K562 (cell line): ENCODE data around the gene SYMPK. TPM values are rescaled to one million over a fixed set of nuclear protein-coding genes. Genes with fewer than 3 reads are reported as not detected.

Experiments
- CHD7 ChIP-seq: fragments of 200-600 bp; sonication (generic); IDR thresholded peaks from one replicate; pipeline ENCODE4 v1.6.1; 2012; ENCODE audit warnings: mild to moderate bottlenecking, low read depth, low read length, inconsistent platforms
- ELK1 ChIP-seq: sonication (generic); formaldehyde crosslinking; IDR thresholded peaks from 2 replicates; pipeline ENCODE4 v1.8.1; 2022; ENCODE audit warnings: missing genetic modification reagents
- FOXK1 ChIP-seq: sonication (generic); formaldehyde crosslinking; IDR thresholded peaks from 2 replicates; pipeline ENCODE4 v1.8.0; 2022; ENCODE audit warnings: missing genetic modification reagents, mild to moderate bottlenecking, borderline replicate concordance
- KLF6 ChIP-seq: fragments of 250-450 bp; sonication (Bioruptor Pico); IDR thresholded peaks from 2 replicates; pipeline ENCODE4 v1.4.0; 2020; ENCODE audit warnings: mild to moderate bottlenecking, moderate library complexity, borderline replicate concordance
- L3MBTL2 ChIP-seq: fragments of 450-650 bp; IDR thresholded peaks from 2 replicates; pipeline ENCODE4 v1.6.1; 2016; ENCODE audit warnings: mild to moderate bottlenecking, moderate library complexity
- MYC ChIP-seq, 2 experiments: fragments of 250-450 bp in 1 of 2; sonication (Bioruptor Pico) in 1 of 2; IDR thresholded peaks; 2 replicates each; pipeline versions ENCODE4 v1.5.1 to v1.6.1; 2012 to 2021; ENCODE audit warnings: low read depth in 2 of 2, borderline replicate concordance in 1 of 2, improper control_type of control experiment in 1 of 2, low read length in 1 of 2, mild to moderate bottlenecking in 1 of 2, moderate library complexity in 1 of 2
- NFXL1 ChIP-seq: fragments of 450-650 bp; formaldehyde crosslinking; IDR thresholded peaks from 2 replicates; pipeline ENCODE4 v1.4.0; 2021; ENCODE audit warnings: mild to moderate bottlenecking
- TRIM28 ChIP-seq: fragments of 450-650 bp; IDR thresholded peaks from 2 replicates; pipeline ENCODE4 v1.6.1; 2017
- ZNF77 ChIP-seq: fragments of 250-450 bp; sonication (Bioruptor Pico); IDR thresholded peaks from 2 replicates; pipeline ENCODE4 v1.5.0; 2020
- ZNF830 ChIP-seq: fragments of 250-450 bp; sonication (Bioruptor Pico); IDR thresholded peaks from 2 replicates; pipeline ENCODE4 v1.5.0; 2021; ENCODE audit warnings: mild to moderate bottlenecking
- polyA plus RNA-seq, 8 experiments: library from polyadenylated mRNA; depleted of rRNA in 4 of 8; stranded (reverse) in 5 of 8; unstranded in 3 of 8; fragments of >200 nt; fragmentation: Nextera tagmentation in 2 of 8; fragmentation: Illumina TruSeq in 1 of 8; extraction: Ambion mirVana in 2 of 8; extraction: Trizol in 1 of 8; gene quantifications; 2 replicates each; pipeline versions ENCODE4 v1.2.1 to v1.2.3, GENCODE V29; 2011 to 2014; ENCODE audit warnings: inconsistent platforms in 1 of 8, missing spikeins in 1 of 8
- total RNA-seq, 7 experiments: library from RNA; depleted of rRNA in 6 of 7; stranded (reverse); fragments of >200 nt in 6 of 7; fragmentation: Illumina TruSeq in 2 of 7; extraction: Trizol in 2 of 7; gene quantifications; 2 replicates each; pipeline versions ENCODE4 v1.2.1 to v1.2.3, GENCODE V29; 2011 to 2021; ENCODE audit warnings: low replicate concordance in 1 of 7
- TF ChIP-seq, protein P1 (sequence below): sonication (generic); formaldehyde crosslinking; IDR thresholded peaks from 2 replicates; pipeline ENCODE4 v1.8.0; 2022; ENCODE audit warnings: mild to moderate bottlenecking, missing genetic modification reagents

The SYMPK gene
- total and polyA plus RNA-seq, 9 of the 15 experiments (the other 6 are each of a cell fraction or from before 2014, with no cell fraction given), result 0.73 to 95.5 (median 58.4) TPM

DNA sequence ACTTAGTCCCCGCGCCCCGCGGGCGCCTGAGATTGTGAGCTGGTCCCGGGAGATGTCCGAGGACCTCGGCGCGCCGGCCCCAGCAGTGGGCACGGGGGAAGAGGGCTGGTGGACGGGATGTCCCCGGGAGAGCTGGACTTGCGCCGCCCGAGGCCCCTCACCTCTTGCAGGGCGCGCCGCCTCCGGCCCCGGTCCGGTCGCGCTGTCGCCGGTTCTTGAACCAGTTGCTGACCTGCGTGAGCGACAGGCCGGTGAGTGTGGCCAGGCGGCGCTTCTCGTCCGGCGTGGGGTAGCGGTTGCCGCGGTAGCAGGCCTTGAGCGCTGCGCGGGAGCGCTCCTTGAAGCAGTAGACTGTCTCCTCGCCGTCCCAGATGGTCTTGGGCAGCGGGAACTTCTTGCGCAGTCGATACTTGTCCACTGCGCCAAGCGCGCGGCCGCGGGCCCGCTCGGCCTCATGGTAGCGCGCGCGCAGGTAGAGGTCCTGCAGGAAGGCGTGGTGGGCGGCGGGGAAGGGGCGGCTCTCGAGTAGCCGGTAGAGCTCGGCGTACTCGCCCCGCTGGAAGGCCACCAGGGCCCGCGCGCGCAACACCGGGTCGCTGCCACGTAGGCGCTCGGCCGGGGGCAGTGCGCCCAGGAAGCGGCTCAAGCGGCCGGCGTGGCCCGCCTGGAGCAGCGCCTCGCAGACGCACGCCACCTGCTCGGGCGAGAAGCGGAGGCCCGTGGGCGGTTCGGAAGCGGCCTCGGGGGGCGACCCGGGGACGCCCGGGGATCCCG lies 94.9 kb downstream of the SYMPK start (continued):
- TF ChIP-seq NFXL1 (CRISPR knock-in tag) (no peak), FOXK1 (no peak), MYC (IDR thresholded peaks at IDR 0.05; ENCODE audit: low read depth, low read length) (peak; percentile 74), MYC (CRISPR knock-in tag; IDR thresholded peaks at IDR 0.05; ENCODE audit: borderline replicate concordance, low read depth) (peak; percentile 54; the same call in 1 of the 2 replicates), L3MBTL2 (peak; percentile 71), ZNF830 (no peak), ELK1 (CRISPR knock-in tag) (no peak), ZNF77 (CRISPR knock-in tag) (no peak), KLF6 (CRISPR knock-in tag) (no peak), TRIM28 (no peak), CHD7 (no peak)
- TF ChIP-seq, protein P1, sequence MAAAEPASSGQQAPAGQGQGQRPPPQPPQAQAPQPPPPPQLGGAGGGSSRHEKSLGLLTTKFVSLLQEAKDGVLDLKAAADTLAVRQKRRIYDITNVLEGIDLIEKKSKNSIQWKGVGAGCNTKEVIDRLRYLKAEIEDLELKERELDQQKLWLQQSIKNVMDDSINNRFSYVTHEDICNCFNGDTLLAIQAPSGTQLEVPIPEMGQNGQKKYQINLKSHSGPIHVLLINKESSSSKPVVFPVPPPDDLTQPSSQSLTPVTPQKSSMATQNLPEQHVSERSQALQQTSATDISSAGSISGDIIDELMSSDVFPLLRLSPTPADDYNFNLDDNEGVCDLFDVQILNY, result no peak
